K562 (cell line): ENCODE measurements around the gene MT1M. TPM values are rescaled to one million over a fixed set of nuclear protein-coding genes. Genes with fewer than 3 reads are reported as not detected.
A peak's percentile ranks its signal among the peaks of the same experiment; 100 is the strongest.

Source experiments
- ATAC-seq: fragments of 200-7000 bp; cut with Tn5 transposase; 3 replicates; pipeline ENCODE4 v1.9.1; 2020; ENCODE audit warnings: moderate library complexity
- BruUV-seq: library from RNA; stranded (reverse); fragments of 400-500 nt; replicated peaks from 2 replicates; lab custom pipeline; 2021; lab: Mats Ljungman, UMichigan
- CTCF ChIA-PET: fragments of 300-600 bp; formaldehyde crosslinking; extraction: SDS; loops from one replicate; lab custom pipeline; 2021; ENCODE audit warnings: low intra/inter-chr PET ratio; lab: Yijun Ruan, JAX
- POLR2A ChIA-PET: fragments of 300-600, 350-650 bp; sonication (Branson Sonifier 250); formaldehyde crosslinking; extraction: SDS; loops from one replicate; lab custom pipeline; 2021; ENCODE audit warnings: antibody characterized with exemption, inconsistent platforms; lab: Yijun Ruan, JAX
- DNase-seq, 4 experiments: peaks; one replicate each; pipeline versions ENCODE4 v3.0.0 to v3.0.0-alpha.2; 2011 to 2018; ENCODE audit warnings: low spot score in 3 of 4, mixed read lengths in 3 of 4; ENCODE audit errors: extremely low read depth in 1 of 4
- FAIRE-seq: peaks from 2 replicates; lab custom pipeline; 2011; peaks lifted over from hg19 to GRCh38; lab: Jason Lieb, UNC
- H2AFZ ChIP-seq: 2 replicates; pipeline ENCODE4 v1.6.0; 2011; ENCODE audit warnings: low read depth, low read length, control low read depth, inconsistent platforms
- H3K27ac ChIP-seq: fragments of 200-600 bp; 3 replicates; pipeline ENCODE4 v1.8.0; 2011; ENCODE audit warnings: low read depth, mild to moderate bottlenecking, control low read depth, inconsistent platforms, low read length, moderate library complexity, mixed read lengths; ENCODE audit errors: extremely low read depth
- H3K27me3 ChIP-seq, 2 experiments: fragments of 300-600 bp in 1 of 2; 2 replicates in 1 of 2; 3 replicates in 1 of 2; pipeline versions ENCODE4 v1.6.0 to v1.8.0; 2011; ENCODE audit warnings: inconsistent platforms in 2 of 2, low read length in 2 of 2, mild to moderate bottlenecking in 1 of 2, mixed read lengths in 1 of 2, moderate library complexity in 1 of 2; ENCODE audit not compliant: control insufficient read depth in 2 of 2, insufficient read depth in 2 of 2
- H3K36me3 ChIP-seq: fragments of 300-600 bp; 3 replicates; pipeline ENCODE4 v1.8.0; 2011; ENCODE audit warnings: mild to moderate bottlenecking, low read length, inconsistent platforms; ENCODE audit not compliant: control insufficient read depth, insufficient read depth
- H3K4me1 ChIP-seq, 2 experiments: fragments of 200-600 bp in 1 of 2; replicated peaks in 1 of 2; 2 replicates in 1 of 2; 3 replicates in 1 of 2; pipeline versions ENCODE4 v1.5.1 to v1.8.0; 2011; ENCODE audit warnings: inconsistent platforms in 2 of 2, low read length in 2 of 2, mild to moderate bottlenecking in 1 of 2, mixed read lengths in 1 of 2, moderate library complexity in 1 of 2; ENCODE audit not compliant: control insufficient read depth in 2 of 2, insufficient read depth in 2 of 2
- H3K4me2 ChIP-seq: 2 replicates; pipeline ENCODE4 v1.6.1; 2011; ENCODE audit warnings: low read length, control low read depth, inconsistent platforms, mixed read lengths; ENCODE audit not compliant: insufficient read depth
- H3K4me3 ChIP-seq: fragments of 200-600 bp; sonication (generic), shearing (Covaris generic); 2 replicates; pipeline ENCODE4 v1.5.1; 2016; ENCODE audit warnings: control low read depth, inconsistent platforms
- H3K79me2 ChIP-seq: fragments of 200-600 bp; 3 replicates; pipeline ENCODE4 v1.8.0; 2011; ENCODE audit warnings: low read length, inconsistent platforms; ENCODE audit not compliant: control insufficient read depth, insufficient read depth
- H3K9ac ChIP-seq, 2 experiments: 2 replicates each; pipeline versions ENCODE4 v1.6.0 to v1.6.1; 2011; ENCODE audit warnings: low read depth in 2 of 2, low read length in 2 of 2, control low read depth in 1 of 2, inconsistent platforms in 1 of 2, mild to moderate bottlenecking in 1 of 2, mixed read lengths in 1 of 2; ENCODE audit not compliant: insufficient read depth in 1 of 2
- H3K9me1 ChIP-seq: one replicate; pipeline ENCODE4 v1.6.0; 2011; ENCODE audit warnings: inconsistent platforms, mild to moderate bottlenecking, low read length, moderate library complexity; ENCODE audit not compliant: control insufficient read depth, insufficient read depth
- H3K9me3 ChIP-seq: replicated peaks from 2 replicates; pipeline ENCODE4 v1.5.1; 2011; ENCODE audit warnings: low read depth, low read length, inconsistent platforms; ENCODE audit not compliant: control insufficient read depth, insufficient read depth
- H4K20me1 ChIP-seq: replicated peaks from 2 replicates; pipeline ENCODE4 v1.6.1; 2011; ENCODE audit warnings: low read length, inconsistent platforms, mixed read lengths; ENCODE audit not compliant: control insufficient read depth, insufficient read depth
- CTBP1 ChIP-seq: fragments of 450-650 bp; IDR thresholded peaks from 2 replicates; pipeline ENCODE4 v1.6.1; 2016; ENCODE audit warnings: borderline replicate concordance
- FIP1L1 ChIP-seq: fragments of 200-400 bp; formaldehyde crosslinking; IDR thresholded peaks from 2 replicates; pipeline ENCODE4 v1.6.1; 2018; ENCODE audit warnings: mild to moderate bottlenecking, low read depth, low read length; ENCODE audit not compliant: poor library complexity, severe bottlenecking
- GATAD2A ChIP-seq: fragments of 450-650 bp; IDR thresholded peaks from 2 replicates; pipeline ENCODE4 v1.6.1; 2017
- KLF13 ChIP-seq: fragments of 450-650 bp; IDR thresholded peaks from 2 replicates; pipeline ENCODE4 v1.6.1; 2016; ENCODE audit warnings: missing genetic modification characterization, low read depth, mild to moderate bottlenecking, missing compliant biosample characterization, moderate library complexity, borderline replicate concordance
- NONO ChIP-seq, 2 experiments: fragments of 200-400 bp in 1 of 2; fragments of 450-650 bp in 1 of 2; formaldehyde crosslinking in 1 of 2; IDR thresholded peaks; 2 replicates each; pipeline ENCODE4 v1.6.1; 2017; ENCODE audit warnings: low read depth in 2 of 2, mild to moderate bottlenecking in 2 of 2, moderate library complexity in 2 of 2, low read length in 1 of 2
- PHF20 ChIP-seq: fragments of 450-650 bp; IDR thresholded peaks from 2 replicates; pipeline ENCODE4 v1.6.1; 2018; ENCODE audit not compliant: partially characterized antibody
- PML ChIP-seq: IDR thresholded peaks from 2 replicates; pipeline ENCODE4 v1.6.1; 2012; ENCODE audit warnings: low read length, inconsistent platforms
- RBFOX2 ChIP-seq: fragments of 200-400 bp; formaldehyde crosslinking; IDR thresholded peaks from 2 replicates; pipeline ENCODE4 v1.6.1; 2017; ENCODE audit warnings: low read depth, mild to moderate bottlenecking, low read length, moderate library complexity
- TRIM24 ChIP-seq, 2 experiments: fragments of 450-650 bp; IDR thresholded peaks; 2 replicates each; pipeline ENCODE4 v1.6.1; 2016
- ZBTB8A ChIP-seq: fragments of 450-650 bp; IDR thresholded peaks from 2 replicates; pipeline ENCODE4 v1.6.1; 2018; ENCODE audit warnings: mild to moderate bottlenecking, moderate library complexity; ENCODE audit not compliant: partially characterized antibody
- ZFX ChIP-seq: sonication (generic); formaldehyde crosslinking; IDR thresholded peaks from 2 replicates; pipeline ENCODE4 v1.8.0; 2022; ENCODE audit warnings: mild to moderate bottlenecking, missing genetic modification reagents, moderate library complexity
- ZNF75A ChIP-seq: fragments of 450-650 bp; formaldehyde crosslinking; IDR thresholded peaks from 2 replicates; pipeline ENCODE4 v1.4.0; 2020; ENCODE audit warnings: mild to moderate bottlenecking
- WGBS: fragments of 100-300 bp; shearing (Covaris generic); methylation state at CpG from one replicate; pipeline ENCODE4 v1.1.6; 2016; ENCODE audit warnings: low coverage, mixed read lengths; ENCODE audit not compliant: insufficient coverage; ENCODE audit errors: missing lambda C conversion rate; 5-methylcytosine and 5-hydroxymethylcytosine counted together
- in situ Hi-C: fragments of 300-500 bp; cut with MboI; formaldehyde crosslinking; loops from 4 replicates; pipeline ENCODE4 v1.15.0; 2018; ENCODE audit warnings: inconsistent platforms, mixed read lengths
- intact Hi-C: fragments of 100-400 bp; cut with micrococcal nuclease; formaldehyde crosslinking; loops from 2 replicates; pipeline ENCODE4 v1.14.2; 2022
- polyA plus RNA-seq, 8 experiments: library from polyadenylated mRNA; depleted of rRNA in 4 of 8; stranded (reverse) in 5 of 8; unstranded in 3 of 8; fragments of >200 nt; fragmentation: Nextera tagmentation in 2 of 8; fragmentation: Illumina TruSeq in 1 of 8; extraction: Ambion mirVana in 2 of 8; extraction: Trizol in 1 of 8; gene quantifications; 2 replicates each; pipeline versions ENCODE4 v1.2.1 to v1.2.3, GENCODE V29; 2011 to 2014; ENCODE audit warnings: inconsistent platforms in 1 of 8, missing spikeins in 1 of 8
- total RNA-seq, 7 experiments: library from RNA; depleted of rRNA in 6 of 7; stranded (reverse); fragments of >200 nt in 6 of 7; fragmentation: Illumina TruSeq in 2 of 7; extraction: Trizol in 2 of 7; gene quantifications; 2 replicates each; pipeline versions ENCODE4 v1.2.1 to v1.2.3, GENCODE V29; 2011 to 2021; ENCODE audit warnings: low replicate concordance in 1 of 7
- TF ChIP-seq, protein P1 (sequence below), 2 experiments: fragments of 450-650 bp; IDR thresholded peaks; 2 replicates each; pipeline ENCODE4 v1.6.1; 2016
- TF ChIP-seq, protein P2 (sequence below): fragments of 450-650 bp; IDR thresholded peaks from 2 replicates; pipeline ENCODE4 v1.7.1; 2018; ENCODE audit warnings: mild to moderate bottlenecking, low read depth; ENCODE audit not compliant: partially characterized antibody
- TF ChIP-seq, protein P3 (sequence below): fragments of 250-450 bp; sonication (Bioruptor Pico); IDR thresholded peaks from 2 replicates; pipeline ENCODE4 v1.8.0; 2022; ENCODE audit warnings: inconsistent platforms

MT1M gene
- total and polyA plus RNA-seq, 9 of the 15 experiments (the other 6 are each of a cell fraction or from before 2014, with no cell fraction given), result not detected

DNA sequence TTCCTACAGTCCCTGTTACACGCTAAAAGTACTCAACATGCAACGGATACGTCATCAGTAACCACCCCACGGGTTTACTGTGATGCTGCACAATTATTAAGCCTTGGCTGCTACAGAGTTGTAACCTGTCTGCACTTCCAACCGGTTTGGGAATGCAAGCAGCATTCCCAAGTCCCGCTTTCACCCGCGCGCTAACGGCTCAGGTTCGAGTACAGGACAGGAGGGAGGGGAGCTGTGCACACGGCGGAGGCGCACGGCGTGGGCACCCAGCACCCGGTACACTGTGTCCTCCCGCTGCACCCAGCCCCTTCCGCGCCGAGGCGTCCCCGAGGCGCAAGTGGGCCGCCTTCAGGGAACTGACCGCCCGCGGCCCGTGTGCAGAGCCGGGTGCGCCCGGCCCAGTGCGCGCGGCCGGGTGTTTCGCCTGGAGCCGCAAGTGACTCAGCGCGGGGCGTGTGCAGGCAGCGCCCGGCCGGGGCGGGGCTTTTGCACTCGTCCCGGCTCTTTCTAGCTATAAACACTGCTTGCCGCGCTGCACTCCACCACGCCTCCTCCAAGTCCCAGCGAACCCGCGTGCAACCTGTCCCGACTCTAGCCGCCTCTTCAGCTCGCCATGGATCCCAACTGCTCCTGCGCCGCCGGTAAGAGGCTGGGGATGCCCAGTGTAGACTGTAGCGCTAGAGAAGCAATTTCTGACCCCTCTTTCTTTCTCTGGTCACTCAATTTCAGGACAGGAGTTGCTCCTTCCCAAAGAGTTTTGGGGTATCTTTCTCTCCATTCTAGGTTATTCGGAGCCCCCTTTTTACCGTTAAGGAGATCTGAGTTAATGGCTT, 24.2 kb upstream of the MT1M start, which contains the start of gene MT2A:
TSS of gene MT2A (plus strand) at position 542 of the 833 bp plus-strand sequence. CDS start at position 614, 72 bp downstream.
- Histone ChIP-seq H2AFZ (peak within 1 kb of the TSS; percentile 98), H3K27me3 (no peaks in the 10 kb centered on the region), H3K9me1 (no peaks in the 10 kb centered on the region), H3K4me3 (peak within 1 kb of the TSS; percentile 47), H3K27ac (peak within 1 kb of the TSS; percentile 86), H3K4me2 (peak within 1 kb of the TSS; percentile 78), H3K79me2 (no peaks in the 10 kb centered on the region), H3K9me3 (no peaks in the 10 kb centered on the region), H4K20me1 (no peaks in the 10 kb centered on the region), H3K36me3 (no peaks in the 10 kb centered on the region), H3K9ac (peak within 1 kb of the TSS; percentile 69 to 95), H3K4me1 (peaks cover 27 to 29% of the 10 kb centered on the region in 2 experiments)
- CTCF ChIA-PET, result no interaction called here
- POLR2A ChIA-PET, result interaction anchor here (0.7 to 0.9 kb wide), 3 partner anchors 10 to 74 kb away, joined by 3 to 6 read pairs (median 5); no protein-coding TSS in a partner anchor
- FAIRE-seq, result peak; percentile 78
- intact Hi-C loops, result loop anchor here (1.0 kb wide), 1 partner anchor 94 kb away; no protein-coding TSS in a partner anchor
- WGBS, result 7% methylated on average over 59 of the region's 62 CpGs
- in situ Hi-C loops, result no loop called here
- BruUV-seq, result no TSS peak
- ATAC-seq, result peak; percentile 98
- DNase-seq, result peak; percentile 94 to 96 (median 95)
- TF ChIP-seq ZNF75A (CRISPR knock-in tag), result peak; percentile 28; the same call in 1 of the 2 replicates
- TF ChIP-seq TRIM24 (IDR thresholded peaks at IDR 0.05), result 0 out of 4 replicates have a peak, but pooled peaks of 1 of the 2 experiments have one; percentile 24
- TF ChIP-seq FIP1L1, result peak; percentile 69
- peak; percentile 84 for TF ChIP-seq RBFOX2
- 0 out of 2 replicates have a peak, but pooled peaks have one; percentile 46 for TF ChIP-seq GATAD2A
- peak; percentile 43 to 58; a peak in 2 of 4 replicates for TF ChIP-seq NONO (IDR thresholded peaks at IDR 0.05; ENCODE audit: low read depth in 2 of 2, low read length in 1 of 2)
- TF ChIP-seq, protein P1, sequence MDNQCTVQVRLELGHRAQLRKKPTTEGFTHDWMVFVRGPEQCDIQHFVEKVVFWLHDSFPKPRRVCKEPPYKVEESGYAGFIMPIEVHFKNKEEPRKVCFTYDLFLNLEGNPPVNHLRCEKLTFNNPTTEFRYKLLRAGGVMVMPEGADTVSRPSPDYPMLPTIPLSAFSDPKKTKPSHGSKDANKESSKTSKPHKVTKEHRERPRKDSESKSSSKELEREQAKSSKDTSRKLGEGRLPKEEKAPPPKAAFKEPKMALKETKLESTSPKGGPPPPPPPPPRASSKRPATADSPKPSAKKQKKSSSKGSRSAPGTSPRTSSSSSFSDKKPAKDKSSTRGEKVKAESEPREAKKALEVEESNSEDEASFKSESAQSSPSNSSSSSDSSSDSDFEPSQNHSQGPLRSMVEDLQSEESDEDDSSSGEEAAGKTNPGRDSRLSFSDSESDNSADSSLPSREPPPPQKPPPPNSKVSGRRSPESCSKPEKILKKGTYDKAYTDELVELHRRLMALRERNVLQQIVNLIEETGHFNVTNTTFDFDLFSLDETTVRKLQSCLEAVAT (IDR thresholded peaks at IDR 0.05), result peak in 1 of 2 experiments; percentile 21; a peak in 1 of 4 replicates
- 0 out of 2 replicates have a peak, but pooled peaks have one; percentile 22 for TF ChIP-seq PML
- TF ChIP-seq, protein P2, sequence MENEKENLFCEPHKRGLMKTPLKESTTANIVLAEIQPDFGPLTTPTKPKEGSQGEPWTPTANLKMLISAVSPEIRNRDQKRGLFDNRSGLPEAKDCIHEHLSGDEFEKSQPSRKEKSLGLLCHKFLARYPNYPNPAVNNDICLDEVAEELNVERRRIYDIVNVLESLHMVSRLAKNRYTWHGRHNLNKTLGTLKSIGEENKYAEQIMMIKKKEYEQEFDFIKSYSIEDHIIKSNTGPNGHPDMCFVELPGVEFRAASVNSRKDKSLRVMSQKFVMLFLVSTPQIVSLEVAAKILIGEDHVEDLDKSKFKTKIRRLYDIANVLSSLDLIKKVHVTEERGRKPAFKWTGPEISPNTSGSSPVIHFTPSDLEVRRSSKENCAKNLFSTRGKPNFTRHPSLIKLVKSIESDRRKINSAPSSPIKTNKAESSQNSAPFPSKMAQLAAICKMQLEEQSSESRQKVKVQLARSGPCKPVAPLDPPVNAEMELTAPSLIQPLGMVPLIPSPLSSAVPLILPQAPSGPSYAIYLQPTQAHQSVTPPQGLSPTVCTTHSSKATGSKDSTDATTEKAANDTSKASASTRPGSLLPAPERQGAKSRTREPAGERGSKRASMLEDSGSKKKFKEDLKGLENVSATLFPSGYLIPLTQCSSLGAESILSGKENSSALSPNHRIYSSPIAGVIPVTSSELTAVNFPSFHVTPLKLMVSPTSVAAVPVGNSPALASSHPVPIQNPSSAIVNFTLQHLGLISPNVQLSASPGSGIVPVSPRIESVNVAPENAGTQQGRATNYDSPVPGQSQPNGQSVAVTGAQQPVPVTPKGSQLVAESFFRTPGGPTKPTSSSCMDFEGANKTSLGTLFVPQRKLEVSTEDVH, result no peak
- TF ChIP-seq ZFX (CRISPR knock-in tag), result peak; percentile 85
- TF ChIP-seq KLF13, result 0 out of 2 replicates have a peak, but pooled peaks have one; percentile 21
- TF ChIP-seq ZBTB8A, result no peak
- peak; percentile 96 for TF ChIP-seq CTBP1
- peak; percentile 39 for TF ChIP-seq PHF20
- TF ChIP-seq, protein P3, sequence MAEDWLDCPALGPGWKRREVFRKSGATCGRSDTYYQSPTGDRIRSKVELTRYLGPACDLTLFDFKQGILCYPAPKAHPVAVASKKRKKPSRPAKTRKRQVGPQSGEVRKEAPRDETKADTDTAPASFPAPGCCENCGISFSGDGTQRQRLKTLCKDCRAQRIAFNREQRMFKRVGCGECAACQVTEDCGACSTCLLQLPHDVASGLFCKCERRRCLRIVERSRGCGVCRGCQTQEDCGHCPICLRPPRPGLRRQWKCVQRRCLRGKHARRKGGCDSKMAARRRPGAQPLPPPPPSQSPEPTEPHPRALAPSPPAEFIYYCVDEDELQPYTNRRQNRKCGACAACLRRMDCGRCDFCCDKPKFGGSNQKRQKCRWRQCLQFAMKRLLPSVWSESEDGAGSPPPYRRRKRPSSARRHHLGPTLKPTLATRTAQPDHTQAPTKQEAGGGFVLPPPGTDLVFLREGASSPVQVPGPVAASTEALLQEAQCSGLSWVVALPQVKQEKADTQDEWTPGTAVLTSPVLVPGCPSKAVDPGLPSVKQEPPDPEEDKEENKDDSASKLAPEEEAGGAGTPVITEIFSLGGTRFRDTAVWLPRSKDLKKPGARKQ (CRISPR knock-in tag), result no peak
